Pancreas (tissue), 10 donors: ENCODE data around the gene RCSD1. TPM values are rescaled to one million over a fixed set of nuclear protein-coding genes. Genes with fewer than 3 reads are reported as not detected.

Experiments
- ATAC-seq, 4 donors: fragments of 200-7000 bp; cut with Tn5 transposase; one replicate each; pipeline versions ENCODE4 v1.8.0 to v1.9.1; 2020; ENCODE audit warnings: mild to moderate bottlenecking in 4 of 4, moderate library complexity in 4 of 4
- DNase-seq, 6 donors: peaks; one replicate each; pipeline ENCODE4 v3.0.0-alpha.2; 2020
- FAIRE-seq: peaks from 2 replicates; lab custom pipeline; 2012; peaks lifted over from hg19 to GRCh38; lab: Jason Lieb, UNC
- H3K27ac ChIP-seq, 4 donors: fragments of 200-600 bp; sonication (generic); 1 replicate in 3 of 4; 2 replicates in 1 of 4; pipeline versions ENCODE4 v1.5.0 to v1.8.0; 2020
- H3K27me3 ChIP-seq, 4 donors: fragments of 200-600 bp; one replicate each; pipeline ENCODE4 v1.8.0; 2021
- H3K36me3 ChIP-seq, 3 donors: fragments of 200-600 bp; sonication (generic) in 1 of 3; one replicate each; pipeline versions ENCODE4 v1.5.0 to v1.8.0; 2020 to 2021
- H3K4me1 ChIP-seq, 3 donors: fragments of 200-600 bp; one replicate each; pipeline ENCODE4 v1.8.0; 2021
- H3K4me3 ChIP-seq, 4 donors: fragments of 200-600 bp; sonication (generic) in 2 of 4; one replicate each; pipeline versions ENCODE4 v1.5.0 to v1.8.0; 2020 to 2021
- H3K9me3 ChIP-seq, 4 donors: fragments of 200-600 bp; one replicate each; pipeline ENCODE4 v1.8.0; 2021
- CTCF ChIP-seq, 4 donors: fragments of 200-600 bp; sonication (generic) in 3 of 4; IDR thresholded peaks; one replicate each; pipeline versions ENCODE4 v1.5.0 to v1.8.0; 2021; ENCODE audit warnings: antibody characterized with exemption in 4 of 4
- WGBS, 2 donors: extraction: QIAGEN DNeasy Blood & Tissue Kit; methylation state at CpG; one replicate each; pipeline ENCODE4 v1.1.7; 2013; 5-methylcytosine and 5-hydroxymethylcytosine counted together
- intact Hi-C, 3 donors: fragments of 100-400 bp; cut with DNase I; formaldehyde crosslinking; loops; one replicate each; pipeline versions ENCODE4 v1.11.1 to v1.14.2; 2022
- polyA plus RNA-seq, 2 donors: library from polyadenylated mRNA; stranded (reverse); fragments of 200-250 nt; gene quantifications; one replicate each; pipeline ENCODE4 v1.2.3, GENCODE V29; 2013
- total RNA-seq, 6 donors: library from RNA; stranded (reverse); fragmentation: NEBNext Ultra II Directional in 4 of 6; extraction: Animal tissue kit (Norgen Biotek cat#: 25700) in 4 of 6; gene quantifications; one replicate each; pipeline versions ENCODE4 v1.2.1 to v1.2.4, GENCODE V29; 2021 to 2023
- donor health status: healthy with polysubstance abuse.
- donor health status: DM: no; HTN: no; CAD: no; lungs with moderate emphysema.
- donor health status: DM: no; HTN: no; CAD: no.
- donor health status: control.
- donor health status: control.
- donor health status: Bipolar disorder and iron deficiency.
- donor health status: DM: yes; HTN: yes; CAD: no.
- donor health status: DM: no; HTN: no; CAD: no.
- donor health status: DM: no; HTN: no; CAD: no.
- donor health status: DM: yes; HTN: yes; CAD: no.

The RCSD1 gene
- 1 to 10 TPM in 4 of 6 donors, under 1 TPM in 2; 0.59 to 6.7 (median 1.7) TPM for total RNA-seq
- 1 to 10 TPM in 1 of 2 donors, under 1 TPM in 1; 0.89 to 1.9 TPM for polyA plus RNA-seq

- Histone ChIP-seq H3K36me3 (no peaks in the 10 kb centered on the region), H3K27me3 (peaks cover 0 to 5% (median 0%) of the 10 kb centered on the region in 4 donors), H3K4me3 (peak within 1 kb of the TSS; percentile 19 to 56 (median 40)), H3K27ac (peak within 1 kb of the TSS in 2 of 4 donors; percentile 55 to 73), H3K4me1 (no peaks in the 10 kb centered on the region), H3K9me3 (no peaks in the 10 kb centered on the region)
- WGBS, 2 donors, result 10% methylated on average over 58 to 62 of the region's 62 CpGs
- intact Hi-C loops, result no loop called here
- ATAC-seq (peak in 3 of 4 donors; percentile 61 to 73 (median 73)), FAIRE-seq (no peak), DNase-seq (peak in 1 of 6 donors; percentile 69)
- TF ChIP-seq CTCF (IDR thresholded peaks at IDR 0.05), result no peak
Observed at GRCh38 chr1:167629681-167630567, at the start of gene RCSD1. TSS of gene RCSD1 (plus strand) at chr1:167630232. CDS start at chr1:167630424, 192 bp downstream.

- DNase-seq (no peak), ATAC-seq (no peak), FAIRE-seq (no peak)
- intact Hi-C loops, result no loop called here
- H3K9me3 ChIP-seq, result no peaks in the 10 kb centered on the region
- no peaks in the 10 kb centered on the region for H3K4me1 ChIP-seq
- 66 to 78% methylated on average over 1 of the region's 1 CpG for WGBS, 2 donors
- H3K36me3 ChIP-seq, result no peaks in the 10 kb centered on the region
- no peak overlapping the region for H3K27ac ChIP-seq
- TF ChIP-seq CTCF (IDR thresholded peaks at IDR 0.05), result no peak
- H3K27me3 ChIP-seq, result no peaks in the 10 kb centered on the region
- H3K4me3 ChIP-seq, result no peak overlapping the region
Observed at GRCh38 chr1:167582064-167582463, 48.0 kb upstream of the RCSD1 start.

- Histone ChIP-seq H3K4me1 (no peaks in the 10 kb centered on the region), H3K4me3 (no peak overlapping the region), H3K27ac (no peak overlapping the region), H3K27me3 (no peaks in the 10 kb centered on the region), H3K9me3 (no peaks in the 10 kb centered on the region), H3K36me3 (no peaks in the 10 kb centered on the region)
- FAIRE-seq (no peak), DNase-seq (no peak), ATAC-seq (no peak)
- no peak for TF ChIP-seq CTCF (IDR thresholded peaks at IDR 0.05)
- WGBS, 2 donors, result 90 to 93% methylated on average over 4 of the region's 4 CpGs
- intact Hi-C loops, result no loop called here
Observed at GRCh38 chr1:167582722-167583121, 47.3 kb upstream of the RCSD1 start.

GRCh38 chr1:167584581-167584980, 45.5 kb upstream of the RCSD1 start:
- FAIRE-seq (no peak), ATAC-seq (no peak), DNase-seq (no peak)
- Histone ChIP-seq H3K36me3 (no peaks in the 10 kb centered on the region), H3K4me3 (no peak overlapping the region), H3K9me3 (no peaks in the 10 kb centered on the region), H3K4me1 (no peaks in the 10 kb centered on the region), H3K27me3 (no peaks in the 10 kb centered on the region), H3K27ac (no peak overlapping the region)
- no peak for TF ChIP-seq CTCF (IDR thresholded peaks at IDR 0.05)
- intact Hi-C loops, result no loop called here
- WGBS, 2 donors, result 80 to 85% methylated on average over 3 of the region's 3 CpGs

GRCh38 chr1:167587342-167587741, 42.7 kb upstream of the RCSD1 start:
- Histone ChIP-seq H3K4me1 (no peaks in the 10 kb centered on the region), H3K36me3 (no peaks in the 10 kb centered on the region), H3K27me3 (no peaks in the 10 kb centered on the region), H3K4me3 (no peak overlapping the region), H3K27ac (no peak overlapping the region), H3K9me3 (no peaks in the 10 kb centered on the region)
- no peak for DNase-seq
- WGBS, 2 donors, result 81 to 92% methylated on average over 2 of the region's 2 CpGs
- no peak for FAIRE-seq
- no peak for TF ChIP-seq CTCF (IDR thresholded peaks at IDR 0.05)
- no peak for ATAC-seq
- intact Hi-C loops, result no loop called here
